Activated CD4-positive, alpha-beta T cell treated with anti-CD3 and anti-CD28 coated beads, Interleukin-2, amount 10 ng/mL, durations not matched to agents 7 days and 5 days (primary cell): Measurements from ENCODE around the gene COMMD7. TPM values are rescaled to one million over a fixed set of nuclear protein-coding genes. Genes with fewer than 3 reads are reported as not detected.

ENCODE experiments used
- CTCF ChIA-PET: fragments of 350-600 bp; sonication (Branson Sonifier 250); formaldehyde crosslinking; loops from one replicate; lab custom pipeline; 2021; ENCODE audit warnings: antibody characterized with exemption; lab: Charles Lee
- POLR2A ChIA-PET: fragments of 350-600 bp; sonication (Branson Sonifier 250); formaldehyde crosslinking; loops from one replicate; lab custom pipeline; 2021; ENCODE audit warnings: antibody characterized with exemption; lab: Charles Lee
- DNase-seq: peaks from one replicate; pipeline ENCODE4 v3.0.0-alpha.2; 2020
- H3K27ac Mint-ChIP-seq: one replicate; pipeline ENCODE4 v1.8.0; 2021; ENCODE audit warnings: mild to moderate bottlenecking, moderate library complexity, mixed read lengths
- H3K27me3 Mint-ChIP-seq: one replicate; pipeline ENCODE4 v1.8.0; 2021; ENCODE audit warnings: mixed read lengths
- H3K36me3 Mint-ChIP-seq: one replicate; pipeline ENCODE4 v1.8.0; 2021; ENCODE audit warnings: low read depth, mixed read lengths
- H3K4me1 Mint-ChIP-seq: one replicate; pipeline ENCODE4 v1.8.0; 2021; ENCODE audit warnings: mixed read lengths
- H3K4me3 Mint-ChIP-seq: one replicate; pipeline ENCODE4 v1.8.0; 2021; ENCODE audit warnings: mild to moderate bottlenecking, moderate library complexity, mixed read lengths
- H3K9me3 Mint-ChIP-seq: one replicate; pipeline ENCODE4 v1.8.0; 2021; ENCODE audit warnings: mixed read lengths
- total RNA-seq, 2 experiments: library from RNA; stranded (reverse); gene quantifications; one replicate each; pipeline ENCODE4 v1.2.3, GENCODE V29; 2021

The COMMD7 gene
- total RNA-seq, 2 experiments from 2014 or later = 63.4 to 75.7 TPM

- DNase-seq = no peak
- CTCF ChIA-PET = interaction anchor here (0.6 to 2.2 kb wide), 12 partner anchors 9 to 90 kb away, joined by 3 to 12 read pairs (median 3); partner anchors contain the start of gene MAPRE1
- Mint-ChIP-seq H3K4me3 (peak overlapping the region; percentile 80), H3K27me3 (peaks cover 10% of the 10 kb centered on the region), H3K27ac (peak overlapping the region; percentile 17), H3K4me1 (peaks cover 19% of the 10 kb centered on the region), H3K9me3 (no peaks in the 10 kb centered on the region), H3K36me3 (no peaks in the 10 kb centered on the region)
- POLR2A ChIA-PET = interaction anchor here (0.8 kb wide), 1 partner anchor 20 kb away, joined by 4 read pairs; the partner anchor contains the start of gene COMMD7
Measured at GRCh38 chr20:32762754-32763201, 19.5 kb upstream of the COMMD7 start.

- ChIA-PET POLR2A (interaction anchor here (0.8 kb wide), 1 partner anchor 19 kb away, joined by 4 read pairs; the partner anchor contains the start of gene COMMD7), CTCF (interaction anchor here (0.6 to 2.2 kb wide), 10 partner anchors 9 to 189 kb away, joined by 3 to 12 read pairs (median 3); no protein-coding TSS in a partner anchor)
- Mint-ChIP-seq H3K4me3 (peak within 1 kb of the TSS; percentile 80), H3K27me3 (peaks cover 10% of the 10 kb centered on the region), H3K9me3 (no peaks in the 10 kb centered on the region), H3K36me3 (no peaks in the 10 kb centered on the region), H3K27ac (peak within 1 kb of the TSS; percentile 79), H3K4me1 (peaks cover 19% of the 10 kb centered on the region)
- peak; percentile 74 for DNase-seq
Measured at GRCh38 chr20:32761831-32762753, 18.8 kb upstream of the COMMD7 start, which contains the start of gene DNMT3B. TSS of gene DNMT3B (plus strand) at chr20:32762385. CDS start at chr20:32780324, 17,939 bp downstream.

GRCh38 chr20:32761417-32761830 is 18.2 kb upstream of the COMMD7 start:
- Mint-ChIP-seq H3K9me3 (no peaks in the 10 kb centered on the region), H3K27me3 (peaks cover 10% of the 10 kb centered on the region), H3K36me3 (no peaks in the 10 kb centered on the region), H3K27ac (peak overlapping the region; percentile 79), H3K4me3 (peak overlapping the region; percentile 78), H3K4me1 (peaks cover 19% of the 10 kb centered on the region)
- ChIA-PET POLR2A (no interaction called here), CTCF (interaction anchor here (0.9 kb wide), 1 partner anchor 17 kb away, joined by 4 read pairs; no protein-coding TSS in a partner anchor)
- no peak for DNase-seq

- ChIA-PET POLR2A (no interaction called here), CTCF (interaction anchor here (0.6 to 1.3 kb wide), 4 partner anchors 8 to 1171 kb away, joined by 3 to 9 read pairs (median 3); no protein-coding TSS in a partner anchor)
- H3K4me3 Mint-ChIP-seq = no peak overlapping the region
- no peak for DNase-seq
- no peaks in the 10 kb centered on the region for H3K27me3 Mint-ChIP-seq
- no peaks in the 10 kb centered on the region for H3K9me3 Mint-ChIP-seq
- H3K27ac Mint-ChIP-seq = no peak overlapping the region
- H3K36me3 Mint-ChIP-seq = no peaks in the 10 kb centered on the region
- peaks cover 5% of the 10 kb centered on the region for H3K4me1 Mint-ChIP-seq
Measured at GRCh38 chr20:32756156-32756555, 12.9 kb upstream of the COMMD7 start.

- Mint-ChIP-seq H3K27ac (no peak overlapping the region), H3K27me3 (no peaks in the 10 kb centered on the region), H3K36me3 (no peaks in the 10 kb centered on the region), H3K9me3 (no peaks in the 10 kb centered on the region), H3K4me3 (no peak overlapping the region), H3K4me1 (no peaks in the 10 kb centered on the region)
- POLR2A ChIA-PET = no interaction called here
- no peak for DNase-seq
- CTCF ChIA-PET = interaction anchor here (0.6 to 1.1 kb wide), 4 partner anchors 9 to 349 kb away, joined by 3 to 4 read pairs (median 3); partner anchors contain the start of gene DNMT3B
Measured at GRCh38 chr20:32753731-32754130, 10.5 kb upstream of the COMMD7 start.

GRCh38 chr20:32752458-32753250 is 9.4 kb upstream of the COMMD7 start:
- DNase-seq = no peak
- ChIA-PET POLR2A (interaction anchor here (0.6 kb wide), 1 partner anchor 53 kb away, joined by 5 read pairs; no protein-coding TSS in a partner anchor), CTCF (interaction anchor here (1.0 to 1.1 kb wide), 3 partner anchors 10 to 68 kb away, joined by 3 to 4 read pairs (median 3); partner anchors contain the start of genes DNMT3B and MAPRE1)
- no peaks in the 10 kb centered on the region for H3K27me3 Mint-ChIP-seq
- no peaks in the 10 kb centered on the region for H3K36me3 Mint-ChIP-seq
- no peaks in the 10 kb centered on the region for H3K9me3 Mint-ChIP-seq
- H3K4me1 Mint-ChIP-seq = no peaks in the 10 kb centered on the region
- no peak overlapping the region for H3K27ac Mint-ChIP-seq
- no peak overlapping the region for H3K4me3 Mint-ChIP-seq

- no peak overlapping the region for H3K27ac Mint-ChIP-seq
- CTCF ChIA-PET = interaction anchor here (1.1 to 1.6 kb wide), 3 partner anchors 9 to 68 kb away, joined by 3 to 4 read pairs (median 3); partner anchors contain the start of gene MAPRE1
- H3K4me1 Mint-ChIP-seq = no peaks in the 10 kb centered on the region
- H3K9me3 Mint-ChIP-seq = no peaks in the 10 kb centered on the region
- H3K27me3 Mint-ChIP-seq = no peaks in the 10 kb centered on the region
- H3K4me3 Mint-ChIP-seq = no peak overlapping the region
- POLR2A ChIA-PET = interaction anchor here (0.6 kb wide), 1 partner anchor 52 kb away, joined by 5 read pairs; no protein-coding TSS in a partner anchor
- no peaks in the 10 kb centered on the region for H3K36me3 Mint-ChIP-seq
- no peak for DNase-seq
Measured at GRCh38 chr20:32751702-32752457, 8.6 kb upstream of the COMMD7 start.

- Mint-ChIP-seq H3K4me3 (no peak overlapping the region), H3K9me3 (no peaks in the 10 kb centered on the region), H3K4me1 (no peaks in the 10 kb centered on the region), H3K27ac (no peak overlapping the region), H3K36me3 (no peaks in the 10 kb centered on the region), H3K27me3 (no peaks in the 10 kb centered on the region)
- ChIA-PET POLR2A (no interaction called here), CTCF (interaction anchor here (0.7 to 1.6 kb wide), 2 partner anchors 9 to 58 kb away, joined by 3 read pairs; no protein-coding TSS in a partner anchor)
- no peak for DNase-seq
Measured at GRCh38 chr20:32751293-32751692, 8.0 kb upstream of the COMMD7 start.

GRCh38 chr20:32749914-32750637 is 6.8 kb upstream of the COMMD7 start:
- H3K9me3 Mint-ChIP-seq = no peaks in the 10 kb centered on the region
- H3K4me3 Mint-ChIP-seq = no peak overlapping the region
- H3K4me1 Mint-ChIP-seq = peaks cover under 1% of the 10 kb centered on the region
- no peaks in the 10 kb centered on the region for H3K27me3 Mint-ChIP-seq
- no peaks in the 10 kb centered on the region for H3K36me3 Mint-ChIP-seq
- no peak for DNase-seq
- POLR2A ChIA-PET = no interaction called here
- CTCF ChIA-PET = no interaction called here
- no peak overlapping the region for H3K27ac Mint-ChIP-seq

- ChIA-PET CTCF (interaction anchor here (0.5 to 2.5 kb wide), 8 partner anchors 9 to 70 kb away, joined by 3 to 7 read pairs (median 4); partner anchors contain the start of gene C20orf203), POLR2A (interaction anchor here (0.9 kb wide), 1 partner anchor 20 kb away, joined by 4 read pairs; no protein-coding TSS in a partner anchor)
- H3K4me3 Mint-ChIP-seq = peak overlapping the region; percentile 98
- peaks cover 14% of the 10 kb centered on the region for H3K36me3 Mint-ChIP-seq
- no peaks in the 10 kb centered on the region for H3K9me3 Mint-ChIP-seq
- no peak for DNase-seq
- H3K27ac Mint-ChIP-seq = peak overlapping the region; percentile 95
- H3K4me1 Mint-ChIP-seq = peaks cover 57% of the 10 kb centered on the region
- H3K27me3 Mint-ChIP-seq = no peaks in the 10 kb centered on the region
Measured at GRCh38 chr20:32742322-32743236, 688 bp downstream of the COMMD7 start.
